Heart right ventricle (tissue), 16 donors: ENCODE results near the gene SHC4. TPM values are rescaled to one million over a fixed set of nuclear protein-coding genes. Genes with fewer than 3 reads are reported as not detected.

Source experiments
- ATAC-seq, 8 donors: fragments of 200-7000 bp; cut with Tn5 transposase; one replicate each; pipeline ENCODE4 v1.9.1; 2020; ENCODE audit warnings: mild to moderate bottlenecking in 8 of 8, moderate library complexity in 8 of 8, moderate number of reproducible peaks in 1 of 8
- DNase-seq, 2 donors: peaks; one replicate each; pipeline ENCODE4 v3.0.0-alpha.2; 2020
- H3K27ac ChIP-seq, 10 donors: fragments of 200-600 bp; sonication (generic) in 2 of 10; one replicate each; pipeline versions ENCODE4 v1.5.0 to v1.8.0; 2020 to 2022; ENCODE audit warnings: mild to moderate bottlenecking in 3 of 10
- H3K27me3 ChIP-seq, 7 donors: fragments of 200-600 bp; one replicate each; pipeline ENCODE4 v1.8.0; 2021 to 2022; ENCODE audit warnings: mild to moderate bottlenecking in 2 of 7
- H3K36me3 ChIP-seq, 9 donors: fragments of 200-600 bp; sonication (generic) in 1 of 9; one replicate each; pipeline versions ENCODE4 v1.5.0 to v1.8.0; 2020 to 2022; ENCODE audit warnings: mild to moderate bottlenecking in 2 of 9
- H3K4me1 ChIP-seq, 9 donors: fragments of 200-600 bp; sonication (generic) in 1 of 9; one replicate each; pipeline versions ENCODE4 v1.5.0 to v1.8.0; 2020 to 2022; ENCODE audit warnings: mild to moderate bottlenecking in 4 of 9
- H3K4me3 ChIP-seq, 10 donors: fragments of 200-600 bp; sonication (generic) in 2 of 10; one replicate each; pipeline versions ENCODE4 v1.5.0 to v1.8.0; 2020 to 2022; ENCODE audit warnings: mild to moderate bottlenecking in 7 of 10, moderate library complexity in 2 of 10
- H3K9me3 ChIP-seq, 11 donors: fragments of 200-600 bp in 10 of 11; sonication (generic) in 2 of 11; one replicate each; pipeline versions ENCODE4 v1.5.0 to v1.8.0; 2013 to 2022; ENCODE audit warnings: mild to moderate bottlenecking in 2 of 11, control low read depth in 1 of 11, moderate library complexity in 1 of 11
- WGBS, 2 donors: extraction: QIAGEN DNeasy Blood & Tissue Kit; methylation state at CpG; one replicate each; pipeline ENCODE4 v1.1.7; 2013; ENCODE audit warnings: inconsistent platforms in 1 of 2; 5-methylcytosine and 5-hydroxymethylcytosine counted together
- intact Hi-C, 10 donors: fragments of 100-400 bp; cut with DNase I; formaldehyde crosslinking; loops; one replicate each; pipeline versions ENCODE4 v1.11.1 to v1.14.2; 2022
- polyA plus RNA-seq, 2 donors: library from polyadenylated mRNA; stranded (reverse); fragments of 200-250 nt; gene quantifications; one replicate each; pipeline ENCODE4 v1.2.3, GENCODE V29; 2013
- total RNA-seq, 10 donors: library from RNA; stranded (reverse); fragmentation: NEBNext Ultra II Directional in 3 of 10; extraction: Animal tissue kit (Norgen Biotek cat#: 25700) in 3 of 10; gene quantifications; one replicate each; pipeline versions ENCODE4 v1.2.1 to v1.2.4, GENCODE V29; 2021 to 2023
- TF ChIP-seq, protein P1 (sequence below), 9 donors: fragments of 200-600 bp; sonication (generic) in 2 of 9; IDR thresholded peaks; one replicate each; pipeline versions ENCODE4 v1.5.0 to v1.8.0; 2021 to 2022; ENCODE audit warnings: antibody characterized with exemption in 9 of 9, mild to moderate bottlenecking in 5 of 9, moderate library complexity in 1 of 9
- donor health status: Arrhythmogenic right ventricular cardiomyopathy.
- donor health status: ischemic (EF 13 %, LVEDD 7.1; RV severe dilation, severe dysfunction).
- donor health status: healthy with polysubstance abuse.
- donor health status: DM: no; HTN: yes; CAD: no.
- donor health status: DM: no; HTN: no; CAD: no.
- donor health status: ischemic (EF 25% LVEDD 6.9; RV normal size, moderate dysfunction).
- donor health status: ischemic (EF 25% LVEDD 5.7; RV mildly dilated, moderate dysfunction).
- donor health status: healthy.
- donor health status: DM: yes; HTN: yes; CAD: no.
- donor health status: Ischemic cardiomyopathy.
- donor health status: ischemic (EF 35%, LVEDD 5.7; RV mildly dilated, moderate dysfunction).
- donor health status: nonischemic (EF 11% LVEDD 7.7; RV severe dilation, severe dysfunction).
- donor health status: DM: yes; HTN: yes; CAD: no.
- donor health status: PGD.
- donor health status: ischemic (EF 29% LVEDD 5.4; RV normal size, mild dysfunction).
- donor health status: nonischemic (EF 23%, LVEDD 6.1; RV moderate dilation, normal function).

Gene SHC4
- total and polyA plus RNA-seq, 12 donors = 1.2 to 4.9 (median 2.2) TPM

DNA sequence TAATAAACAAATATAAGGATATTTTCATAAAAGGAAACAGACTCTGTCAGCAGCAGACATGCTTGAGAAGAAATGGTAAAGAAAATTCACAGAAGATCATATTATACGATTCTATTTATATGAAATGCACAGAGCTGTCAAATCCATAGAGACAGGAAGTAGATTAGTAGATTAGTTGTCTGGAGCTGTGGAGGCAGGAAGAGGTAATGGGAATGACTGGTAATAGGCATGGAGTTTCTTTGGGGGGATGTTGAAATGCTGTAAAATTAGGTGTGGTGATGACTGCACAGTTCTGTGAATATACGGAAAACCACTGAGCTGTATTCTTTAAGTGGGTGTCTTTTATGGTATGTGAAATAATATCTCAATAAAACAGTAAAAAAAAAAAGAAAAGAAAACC is 188.2 kb downstream of the SHC4 start:
- Histone ChIP-seq H3K4me3 (no peak overlapping the region), H3K4me1 (peaks cover 0 to 6% (median 0%) of the 10 kb centered on the region in 9 donors), H3K27ac (no peak overlapping the region), H3K36me3 (peaks cover 0 to 27% (median 0%) of the 10 kb centered on the region in 9 donors), H3K27me3 (no peaks in the 10 kb centered on the region), H3K9me3 (peaks cover 0 to 13% (median 0%) of the 10 kb centered on the region in 11 donors)
- DNase-seq (no peak), ATAC-seq (no peak)
- intact Hi-C loops = no loop called here
- TF ChIP-seq, protein P1, sequence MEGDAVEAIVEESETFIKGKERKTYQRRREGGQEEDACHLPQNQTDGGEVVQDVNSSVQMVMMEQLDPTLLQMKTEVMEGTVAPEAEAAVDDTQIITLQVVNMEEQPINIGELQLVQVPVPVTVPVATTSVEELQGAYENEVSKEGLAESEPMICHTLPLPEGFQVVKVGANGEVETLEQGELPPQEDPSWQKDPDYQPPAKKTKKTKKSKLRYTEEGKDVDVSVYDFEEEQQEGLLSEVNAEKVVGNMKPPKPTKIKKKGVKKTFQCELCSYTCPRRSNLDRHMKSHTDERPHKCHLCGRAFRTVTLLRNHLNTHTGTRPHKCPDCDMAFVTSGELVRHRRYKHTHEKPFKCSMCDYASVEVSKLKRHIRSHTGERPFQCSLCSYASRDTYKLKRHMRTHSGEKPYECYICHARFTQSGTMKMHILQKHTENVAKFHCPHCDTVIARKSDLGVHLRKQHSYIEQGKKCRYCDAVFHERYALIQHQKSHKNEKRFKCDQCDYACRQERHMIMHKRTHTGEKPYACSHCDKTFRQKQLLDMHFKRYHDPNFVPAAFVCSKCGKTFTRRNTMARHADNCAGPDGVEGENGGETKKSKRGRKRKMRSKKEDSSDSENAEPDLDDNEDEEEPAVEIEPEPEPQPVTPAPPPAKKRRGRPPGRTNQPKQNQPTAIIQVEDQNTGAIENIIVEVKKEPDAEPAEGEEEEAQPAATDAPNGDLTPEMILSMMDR (IDR thresholded peaks at IDR 0.05) = no peak
- WGBS, 2 donors = 86 to 91% methylated on average over 2 of the region's 2 CpGs

DNA sequence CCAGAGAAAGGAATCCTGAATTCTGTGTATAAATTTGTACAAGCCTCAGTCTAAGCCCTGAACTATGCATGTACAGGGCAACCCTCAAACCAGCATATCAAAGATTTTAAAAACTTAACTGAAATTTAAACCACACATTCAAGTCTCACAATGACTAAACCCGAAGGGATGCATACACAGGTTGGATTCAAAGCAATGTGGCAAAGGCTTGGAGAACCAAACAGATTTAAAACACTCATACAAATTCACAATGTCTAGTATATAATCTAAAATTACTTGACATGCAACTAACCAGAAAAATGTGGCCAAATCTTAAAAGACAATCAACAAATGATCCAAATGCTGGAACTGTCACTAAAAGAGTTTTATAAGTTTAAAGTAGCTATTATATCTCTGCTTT is 189.2 kb downstream of the SHC4 start:
- Histone ChIP-seq H3K36me3 (peaks cover 0 to 26% (median 0%) of the 10 kb centered on the region in 9 donors), H3K4me1 (peaks cover 0 to 6% (median 0%) of the 10 kb centered on the region in 9 donors), H3K27me3 (no peaks in the 10 kb centered on the region), H3K9me3 (peaks cover 0 to 13% (median 0%) of the 10 kb centered on the region in 11 donors), H3K4me3 (no peak overlapping the region), H3K27ac (no peak overlapping the region)
- TF ChIP-seq, protein P1 (IDR thresholded peaks at IDR 0.05) = no peak
- DNase-seq = no peak
- intact Hi-C loops = no loop called here
- ATAC-seq = no peak
- 97 to 98% methylated on average over 1 of the region's 1 CpG for WGBS, 2 donors

Other genes with a start within 250 kb of the SHC4 start
- 1 to 10 TPM in 5 of 10 donors, under 1 TPM in 5; 0.51 to 1.8 (median 1.1) TPM for gene CEP152, start 152.8 kb downstream of the SHC4 start, total RNA-seq
- 1 to 10 TPM in 1 of 2 donors, under 1 TPM in 1; 0.87 to 1.3 TPM for gene CEP152, start 152.8 kb downstream of the SHC4 start, polyA plus RNA-seq
- gene EID1, start 85.8 kb downstream of the SHC4 start, total RNA-seq = 100 to 1,000 TPM; 174 to 255 (median 225) TPM
- 100 to 1,000 TPM; 129 to 172 TPM for gene EID1, start 85.8 kb downstream of the SHC4 start, polyA plus RNA-seq
- gene SECISBP2L, start 82.5 kb upstream of the SHC4 start, total RNA-seq = 10 to 100 TPM; 29.8 to 49.8 (median 44.0) TPM
- 10 to 100 TPM in 1 of 2 donors, 1 to 10 TPM in 1; 6.2 to 10.5 TPM for gene SECISBP2L, start 82.5 kb upstream of the SHC4 start, polyA plus RNA-seq
- gene COPS2, start 191.7 kb upstream of the SHC4 start, total RNA-seq = 10 to 100 TPM; 71.3 to 91.8 (median 86.8) TPM
- 10 to 100 TPM; 23.8 to 40.6 TPM for gene COPS2, start 191.7 kb upstream of the SHC4 start, polyA plus RNA-seq
- 10 to 100 TPM; 28.6 to 43.9 (median 37.6) TPM for gene GALK2, start 206.3 kb upstream of the SHC4 start, total RNA-seq
- gene GALK2, start 206.3 kb upstream of the SHC4 start, polyA plus RNA-seq = 10 to 100 TPM in 1 of 2 donors, 1 to 10 TPM in 1; 6.2 to 30.5 TPM